Thymus (tissue), 11 donors: Measurements from ENCODE around the gene BLCAP. TPM values are rescaled to one million over a fixed set of nuclear protein-coding genes. Genes with fewer than 3 reads are reported as not detected.

Experiments
- DNase-seq, 9 donors: peaks; one replicate each; pipeline ENCODE4 v3.0.0-alpha.2; 2013; ENCODE audit warnings: low spot score in 9 of 9, low read depth in 6 of 9, missing footprints in 1 of 9
- H3K27ac ChIP-seq, 2 donors: one replicate each; pipeline ENCODE4 v1.5.1; 2013; ENCODE audit warnings: control low read depth in 1 of 2, low read depth in 1 of 2, low read length in 1 of 2, mild to moderate bottlenecking in 1 of 2, moderate library complexity in 1 of 2
- H3K27me3 ChIP-seq, 2 donors: one replicate each; pipeline ENCODE4 v1.5.1; 2013; ENCODE audit warnings: low read length in 1 of 2; ENCODE audit not compliant: control insufficient read depth in 2 of 2, insufficient read depth in 1 of 2
- H3K36me3 ChIP-seq, 2 donors: one replicate each; pipeline ENCODE4 v1.5.1; 2013; ENCODE audit warnings: low read length in 1 of 2, mild to moderate bottlenecking in 1 of 2, moderate library complexity in 1 of 2; ENCODE audit not compliant: control insufficient read depth in 2 of 2, insufficient read depth in 2 of 2
- H3K4me1 ChIP-seq, 2 donors: one replicate each; pipeline ENCODE4 v1.5.1; 2013; ENCODE audit warnings: low read length in 2 of 2; ENCODE audit not compliant: control insufficient read depth in 2 of 2, insufficient read depth in 2 of 2
- H3K4me3 ChIP-seq, 2 donors: one replicate each; pipeline ENCODE4 v1.5.1; 2013; ENCODE audit warnings: low read length in 2 of 2, control low read depth in 1 of 2, mild to moderate bottlenecking in 1 of 2
- H3K9me3 ChIP-seq, 2 donors: one replicate each; pipeline ENCODE4 v1.5.1; 2013; ENCODE audit warnings: low read length in 1 of 2, mild to moderate bottlenecking in 1 of 2; ENCODE audit not compliant: control insufficient read depth in 2 of 2, insufficient read depth in 1 of 2
- WGBS: extraction: QIAGEN DNeasy Blood & Tissue Kit; methylation state at CpG from one replicate; pipeline ENCODE4 v1.1.7; 2013; 5-methylcytosine and 5-hydroxymethylcytosine counted together
- polyA plus RNA-seq: library from polyadenylated mRNA; stranded (reverse); fragments of 200-250 nt; gene quantifications from one replicate; pipeline ENCODE4 v1.2.3, GENCODE V29; 2013
- total RNA-seq: library from RNA; stranded (reverse); fragments of 120-200 nt; gene quantifications from one replicate; pipeline ENCODE4 v1.2.4, GENCODE V29; 2013
- donor health status: healthy.

The BLCAP gene
- total and polyA plus RNA-seq, 2 donors = 28.4 to 95.9 TPM

DNA sequence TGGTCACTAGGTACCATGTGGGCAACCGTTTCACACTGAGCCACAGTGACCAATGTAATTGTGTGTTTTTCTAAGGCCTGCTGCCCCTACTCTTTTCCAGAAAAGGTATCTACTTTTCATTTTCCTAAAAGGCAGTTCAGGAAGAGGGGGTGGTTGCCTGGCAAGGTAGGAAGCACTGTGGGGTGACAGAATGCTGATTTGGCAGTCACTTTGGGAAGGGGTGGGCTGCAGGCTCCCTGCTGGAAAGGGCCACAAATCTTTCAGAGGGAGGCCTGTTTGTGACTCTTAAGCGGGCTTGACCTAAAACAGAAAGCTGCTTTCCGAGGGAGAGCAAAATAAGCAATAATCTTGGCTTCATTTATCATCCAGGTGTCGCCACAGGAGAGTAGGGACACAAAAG is 11.8 kb downstream of the BLCAP start:
- Histone ChIP-seq H3K27ac (no peak overlapping the region), H3K9me3 (peaks cover 1 to 8% of the 10 kb centered on the region in 2 donors), H3K4me3 (no peak overlapping the region), H3K36me3 (peaks cover 10 to 11% of the 10 kb centered on the region in 2 donors), H3K27me3 (peaks cover 0 to 16% of the 10 kb centered on the region in 2 donors), H3K4me1 (peaks cover 0 to 7% of the 10 kb centered on the region in 2 donors)
- DNase-seq = no peak
- 98% methylated on average over 4 of the region's 4 CpGs for WGBS

GRCh38 chr20:37513779-37514359 is 13.8 kb downstream of the BLCAP start:
- no peaks in the 10 kb centered on the region for H3K9me3 ChIP-seq
- over 99% methylated on average over 4 of the region's 4 CpGs for WGBS
- H3K27me3 ChIP-seq = no peaks in the 10 kb centered on the region
- peaks cover 11 to 14% of the 10 kb centered on the region in 2 donors for H3K36me3 ChIP-seq
- H3K4me1 ChIP-seq = peaks cover 0 to 7% of the 10 kb centered on the region in 2 donors
- no peak for DNase-seq
- H3K4me3 ChIP-seq = no peak overlapping the region
- H3K27ac ChIP-seq = no peak overlapping the region

GRCh38 chr20:37511610-37512275 is 15.9 kb downstream of the BLCAP start:
- WGBS = 99% methylated on average over 6 of the region's 6 CpGs
- Histone ChIP-seq H3K36me3 (peaks cover 3 to 8% of the 10 kb centered on the region in 2 donors), H3K27me3 (no peaks in the 10 kb centered on the region), H3K9me3 (no peaks in the 10 kb centered on the region), H3K27ac (no peak overlapping the region), H3K4me1 (peaks cover 0 to 7% of the 10 kb centered on the region in 2 donors), H3K4me3 (no peak overlapping the region)
- no peak for DNase-seq

GRCh38 chr20:37510226-37510625 is 17.4 kb downstream of the BLCAP start:
- Histone ChIP-seq H3K36me3 (peaks cover 3 to 8% of the 10 kb centered on the region in 2 donors), H3K27me3 (no peaks in the 10 kb centered on the region), H3K4me1 (no peaks in the 10 kb centered on the region), H3K9me3 (no peaks in the 10 kb centered on the region), H3K27ac (no peak overlapping the region), H3K4me3 (no peak overlapping the region)
- WGBS = 96% methylated on average over 5 of the region's 5 CpGs
- no peak for DNase-seq

GRCh38 chr20:37506152-37506725 is 21.4 kb downstream of the BLCAP start:
- Histone ChIP-seq H3K4me3 (no peak overlapping the region), H3K27me3 (no peaks in the 10 kb centered on the region), H3K36me3 (peaks cover 3 to 4% of the 10 kb centered on the region in 2 donors), H3K4me1 (no peaks in the 10 kb centered on the region), H3K27ac (no peak overlapping the region), H3K9me3 (no peaks in the 10 kb centered on the region)
- 94% methylated on average over 4 of the region's 4 CpGs for WGBS
- DNase-seq = no peak

DNA sequence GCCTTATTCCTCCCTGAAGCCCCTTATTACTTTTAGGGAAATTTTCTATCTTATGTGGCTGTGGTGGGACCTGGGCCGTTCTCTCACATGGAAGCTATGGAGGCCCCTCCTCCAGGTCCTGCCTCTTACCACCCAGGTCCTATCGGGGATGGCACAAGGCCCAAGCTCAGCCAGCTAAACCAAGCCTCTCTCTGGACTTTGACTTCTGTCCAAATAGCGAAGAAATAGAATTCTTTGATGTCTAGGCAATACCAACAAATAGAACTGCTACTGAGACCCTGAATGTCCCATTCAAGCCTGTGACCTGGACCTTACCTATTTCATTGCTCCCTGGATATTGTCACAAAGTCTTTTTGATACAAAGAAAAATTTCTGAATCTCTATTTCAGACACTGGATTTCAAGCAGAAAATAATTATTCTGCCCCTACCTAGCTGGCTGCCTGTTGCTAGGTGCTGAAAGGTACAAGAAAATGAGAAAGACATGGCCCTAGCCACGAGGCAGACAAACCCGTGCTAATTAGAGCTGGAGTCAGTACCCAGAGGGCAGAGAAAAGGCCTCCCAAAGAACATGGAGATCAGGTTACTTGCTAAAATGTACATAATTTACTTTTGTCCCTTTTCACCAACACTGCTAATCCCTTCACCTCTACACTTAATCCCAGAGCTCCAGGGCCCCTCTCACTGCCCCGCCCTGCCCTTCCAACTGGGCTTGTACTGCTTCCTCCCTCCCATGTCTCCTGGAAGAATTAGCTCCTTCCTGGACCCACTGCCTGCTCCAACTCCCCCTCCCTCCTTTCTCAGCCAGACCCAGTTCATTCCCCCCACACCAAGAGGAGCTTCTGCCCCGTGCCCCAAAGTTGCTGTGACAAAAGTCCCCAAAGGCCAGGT is 22.2 kb downstream of the BLCAP start:
- Histone ChIP-seq H3K27me3 (no peaks in the 10 kb centered on the region), H3K9me3 (no peaks in the 10 kb centered on the region), H3K4me3 (no peak overlapping the region), H3K4me1 (no peaks in the 10 kb centered on the region), H3K36me3 (peaks cover 0 to 3% of the 10 kb centered on the region in 2 donors), H3K27ac (no peak overlapping the region)
- WGBS = 97% methylated on average over 7 of the region's 7 CpGs
- no peak for DNase-seq

DNA sequence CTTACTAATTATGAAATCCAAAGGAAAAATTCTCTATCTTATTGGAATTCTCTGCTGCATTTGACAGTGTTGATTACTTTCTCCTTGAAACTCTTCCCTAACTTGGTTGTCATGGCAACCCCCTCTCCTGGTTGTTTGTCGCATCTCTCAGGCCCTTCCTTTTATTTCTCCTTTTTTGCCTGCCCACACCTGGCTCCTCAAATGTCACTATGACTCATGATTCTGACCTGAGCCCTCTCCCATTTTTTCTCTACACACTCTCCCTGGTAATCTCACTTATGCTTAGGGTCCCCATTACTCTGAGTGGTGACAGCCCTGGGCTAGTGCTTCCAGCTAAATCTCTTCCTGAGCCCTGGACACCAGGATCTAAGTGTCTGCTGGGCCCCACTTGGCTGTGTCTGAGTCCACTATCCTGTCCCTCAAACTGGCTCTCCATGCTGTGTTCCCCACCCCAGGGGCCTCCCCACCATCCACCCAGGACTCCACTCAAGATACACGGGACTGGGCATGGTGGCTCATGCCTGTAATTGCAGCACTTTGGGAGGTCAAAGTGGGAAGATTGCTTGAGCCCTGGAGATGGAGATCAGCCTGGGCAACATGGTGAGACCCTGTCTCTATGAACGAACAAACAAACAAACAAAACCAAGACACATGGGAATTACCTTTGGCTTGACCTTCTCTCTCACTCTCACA is 23.1 kb downstream of the BLCAP start:
- H3K27ac ChIP-seq = no peak overlapping the region
- no peaks in the 10 kb centered on the region for H3K36me3 ChIP-seq
- 64% methylated on average over 3 of the region's 3 CpGs for WGBS
- H3K27me3 ChIP-seq = no peaks in the 10 kb centered on the region
- no peaks in the 10 kb centered on the region for H3K4me1 ChIP-seq
- DNase-seq = no peak
- H3K9me3 ChIP-seq = no peaks in the 10 kb centered on the region
- H3K4me3 ChIP-seq = no peak overlapping the region

DNA sequence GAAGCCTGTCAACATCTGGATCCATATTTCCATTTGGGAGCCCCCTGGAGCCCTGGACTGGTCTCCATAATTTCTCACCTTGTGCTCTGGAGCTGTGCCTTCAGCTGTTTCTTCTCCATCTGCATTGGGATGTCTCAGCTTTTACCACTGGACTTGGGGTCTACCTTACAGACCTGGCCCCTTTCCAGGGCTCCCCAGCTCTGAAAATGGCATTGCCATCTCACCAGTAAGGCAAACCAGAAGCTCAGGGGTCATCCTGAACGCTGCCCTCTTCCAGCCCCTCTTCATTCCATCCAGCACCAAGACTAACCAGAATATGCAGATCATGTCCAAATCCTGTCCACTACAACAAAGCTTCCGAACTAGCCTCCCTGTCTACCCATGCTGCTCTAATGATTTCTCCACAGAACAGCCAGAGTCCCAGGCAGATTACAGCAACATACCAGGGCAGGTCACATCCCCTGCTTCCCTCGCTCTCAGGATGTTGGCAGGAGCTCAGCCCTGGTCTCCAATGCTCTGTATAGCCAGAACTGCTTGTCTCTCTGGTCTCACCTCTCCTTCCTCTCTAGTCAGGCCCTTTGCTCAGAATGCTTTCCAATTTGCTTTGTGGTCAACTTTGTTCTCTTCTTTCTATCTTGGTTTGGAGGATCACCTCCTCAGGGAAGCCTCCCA is 24.3 kb downstream of the BLCAP start:
- Histone ChIP-seq H3K27me3 (no peaks in the 10 kb centered on the region), H3K27ac (no peak overlapping the region), H3K4me1 (no peaks in the 10 kb centered on the region), H3K9me3 (no peaks in the 10 kb centered on the region), H3K36me3 (no peaks in the 10 kb centered on the region), H3K4me3 (no peak overlapping the region)
- no peak for DNase-seq
- 90% methylated on average over 3 of the region's 3 CpGs for WGBS
